Testis (tissue), 2 donors: ENCODE results near the gene TMA7B.

Source experiments
- POLR2A ChIP-seq: fragments of 450-650 bp; IDR thresholded peaks from one replicate; pipeline ENCODE4 v1.6.1; 2017; ENCODE audit warnings: antibody characterized with exemption, mild to moderate bottlenecking, moderate library complexity
- TF ChIP-seq, protein P1 (sequence below), 3 experiments: fragments of 450-650 bp in 2 of 3; fragments of 200-600 bp in 1 of 3; sonication (generic) in 1 of 3; IDR thresholded peaks; one replicate each; pipeline ENCODE4 v1.5.1; 2016 to 2019; ENCODE audit warnings: antibody characterized with exemption in 3 of 3, mild to moderate bottlenecking in 2 of 3, moderate library complexity in 1 of 3

DNA sequence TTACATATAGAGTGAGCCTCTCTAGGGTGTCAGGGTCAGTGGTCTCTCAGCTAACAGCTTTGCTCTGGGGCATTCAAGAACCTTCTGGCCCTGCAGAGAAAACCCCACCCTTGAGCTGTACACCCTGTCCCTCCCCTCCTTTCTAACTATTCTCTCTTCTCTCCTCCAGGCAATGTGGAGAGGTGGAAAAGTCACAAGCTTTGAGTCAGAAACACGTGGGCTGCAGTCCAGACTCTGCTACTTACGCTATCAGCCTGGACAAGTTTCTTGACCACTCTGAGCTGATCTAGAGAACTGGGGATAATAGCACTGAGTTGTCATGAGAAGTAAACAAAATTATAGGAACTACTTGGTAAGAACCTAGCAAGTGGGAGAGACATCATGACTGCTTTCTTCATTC is 23.8 kb downstream of the TMA7B start:
- no peak for TF ChIP-seq POLR2A
- TF ChIP-seq, protein P1, sequence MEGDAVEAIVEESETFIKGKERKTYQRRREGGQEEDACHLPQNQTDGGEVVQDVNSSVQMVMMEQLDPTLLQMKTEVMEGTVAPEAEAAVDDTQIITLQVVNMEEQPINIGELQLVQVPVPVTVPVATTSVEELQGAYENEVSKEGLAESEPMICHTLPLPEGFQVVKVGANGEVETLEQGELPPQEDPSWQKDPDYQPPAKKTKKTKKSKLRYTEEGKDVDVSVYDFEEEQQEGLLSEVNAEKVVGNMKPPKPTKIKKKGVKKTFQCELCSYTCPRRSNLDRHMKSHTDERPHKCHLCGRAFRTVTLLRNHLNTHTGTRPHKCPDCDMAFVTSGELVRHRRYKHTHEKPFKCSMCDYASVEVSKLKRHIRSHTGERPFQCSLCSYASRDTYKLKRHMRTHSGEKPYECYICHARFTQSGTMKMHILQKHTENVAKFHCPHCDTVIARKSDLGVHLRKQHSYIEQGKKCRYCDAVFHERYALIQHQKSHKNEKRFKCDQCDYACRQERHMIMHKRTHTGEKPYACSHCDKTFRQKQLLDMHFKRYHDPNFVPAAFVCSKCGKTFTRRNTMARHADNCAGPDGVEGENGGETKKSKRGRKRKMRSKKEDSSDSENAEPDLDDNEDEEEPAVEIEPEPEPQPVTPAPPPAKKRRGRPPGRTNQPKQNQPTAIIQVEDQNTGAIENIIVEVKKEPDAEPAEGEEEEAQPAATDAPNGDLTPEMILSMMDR (IDR thresholded peaks at IDR 0.05): no peak
